GM19452 (cell line): Measurements from ENCODE around the gene AGMAT.

Experiments
- ATAC-seq: cut with Tn5 transposase; IDR thresholded peaks from one replicate; pipeline ENCODE4 v1.9.1; 2021; ENCODE audit not compliant: unreplicated experiment

AGMAT gene

DNA sequence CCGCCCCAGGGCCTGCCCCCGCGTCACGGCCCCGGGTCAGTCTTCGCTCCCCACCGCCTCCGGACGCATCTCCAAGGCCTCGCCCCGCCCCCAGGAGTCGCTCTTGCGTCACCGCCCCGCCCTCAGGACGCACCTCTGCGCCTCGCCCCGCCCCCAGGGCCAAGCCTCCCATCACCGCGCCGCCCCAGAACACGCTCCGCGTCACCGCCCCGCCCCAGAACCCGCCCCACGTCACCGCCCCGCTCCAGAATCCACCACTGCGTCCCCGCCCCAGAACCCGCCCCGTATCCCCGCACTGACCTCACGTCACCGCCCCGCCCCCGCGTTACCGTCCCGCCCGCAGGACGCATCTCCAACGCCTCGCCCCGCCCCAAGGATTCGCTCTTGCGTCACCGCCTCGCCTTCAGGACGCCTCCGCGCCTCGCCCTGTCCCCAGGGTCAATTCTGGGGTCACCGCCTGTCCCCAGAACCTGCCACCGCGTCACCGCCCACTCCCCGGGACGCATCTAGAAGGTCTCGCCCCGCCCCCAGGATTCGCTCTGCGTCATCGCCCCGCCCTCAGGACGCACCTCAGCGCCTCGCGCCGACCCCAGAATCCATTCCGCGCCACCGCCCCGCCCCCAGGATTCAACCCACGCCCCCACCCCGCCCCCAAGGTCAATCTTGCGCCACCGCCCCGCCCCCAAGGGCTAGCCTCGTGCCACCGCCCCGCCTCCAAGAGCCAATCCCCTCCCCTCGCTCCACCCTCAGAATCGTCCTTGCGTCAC lies 60.4 kb downstream of the AGMAT start:
- peak; percentile 45 for ATAC-seq

DNA sequence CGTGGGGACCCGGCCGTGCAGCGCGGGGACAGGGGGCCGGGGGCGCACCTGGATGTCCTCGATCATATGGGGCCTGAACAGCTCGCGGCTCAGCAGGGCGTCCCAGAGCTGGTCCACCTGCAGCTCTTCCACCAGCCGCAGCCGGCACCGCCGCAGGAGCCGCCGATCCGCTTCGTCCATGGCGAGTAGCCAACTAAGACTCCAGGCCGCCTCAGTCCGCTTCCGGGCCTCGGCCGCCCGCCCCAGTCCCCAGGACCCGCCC lies 60.9 kb downstream of the AGMAT start, which contains the start of gene CASP9:
Gene CASP9, minus strand, starts transcription at position 195 of the 262 bp plus-strand sequence. Its CDS starts 15 bp downstream, at position 180.
- no peak for ATAC-seq

DNA sequence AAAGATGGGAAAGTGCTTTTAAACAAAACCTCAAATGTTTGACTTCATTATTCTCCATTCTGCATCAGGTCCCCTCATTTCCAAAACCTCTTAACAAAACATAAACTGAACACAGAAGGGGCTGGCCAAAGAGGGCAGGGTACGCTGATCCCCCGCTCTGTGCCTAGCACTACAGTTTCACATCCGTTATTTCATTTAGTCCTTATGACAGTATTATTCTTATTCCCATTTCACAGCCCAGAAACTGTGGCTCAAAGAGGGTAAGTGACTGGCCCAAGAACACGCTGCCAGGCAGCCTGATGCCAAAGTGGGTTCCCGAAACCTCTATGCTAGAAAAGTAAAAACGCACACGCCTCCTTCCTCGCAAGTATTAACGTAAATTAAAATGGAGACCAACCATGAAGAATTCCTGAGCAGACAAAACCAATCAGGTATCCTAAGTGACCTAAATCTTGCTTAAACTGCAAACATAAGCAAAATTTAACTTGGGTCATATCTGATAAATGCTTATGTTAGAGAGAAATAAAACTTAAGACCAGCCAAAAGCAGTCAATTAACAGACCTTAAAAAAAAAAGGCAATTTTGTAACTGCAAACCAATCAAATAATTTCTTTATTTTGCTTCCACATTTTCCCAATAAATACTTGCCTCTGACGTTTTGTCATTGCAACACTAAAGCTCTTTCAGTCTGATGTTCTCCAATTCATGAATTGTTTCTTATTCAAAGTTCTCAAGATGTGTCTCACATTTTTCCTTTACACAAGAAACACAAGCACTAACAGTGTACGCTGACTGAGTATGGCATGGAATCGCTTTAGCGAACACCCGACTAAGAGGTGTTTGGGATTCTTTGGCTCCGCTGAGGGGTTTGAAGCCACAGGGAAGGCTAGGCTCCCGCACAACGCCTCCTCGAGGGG lies 61.5 kb downstream of the AGMAT start:
- ATAC-seq, result no peak

DNA sequence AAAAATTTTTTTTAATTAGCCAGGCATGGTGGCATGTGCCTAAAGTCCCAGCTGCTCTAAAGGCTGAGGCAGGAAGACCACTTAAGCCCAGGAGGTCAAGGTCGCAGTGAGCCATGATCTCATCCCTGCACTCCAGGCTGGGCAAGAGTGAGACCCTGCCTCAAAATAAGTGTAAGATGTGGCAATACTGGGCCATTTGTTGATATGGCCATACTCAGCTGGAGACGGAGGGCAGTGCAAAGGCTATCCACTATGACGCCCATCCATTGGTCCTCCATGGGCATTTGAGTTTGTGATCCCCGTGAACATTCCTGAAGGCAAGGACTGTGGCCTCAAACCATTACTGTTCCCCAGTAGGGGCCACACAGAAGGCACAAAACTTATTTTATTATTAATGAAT lies 62.3 kb downstream of the AGMAT start:
- no peak for ATAC-seq
